ENCODE results near the gene IKZF1.

Gene IKZF1

GRCh38 chr7:50347693-50348092 is 43.2 kb downstream of the IKZF1 start:
- Histone ChIP-seq H3K27ac (ENCODE audit: poor library complexity, severe bottlenecking) (no peak overlapping the region), H3K27me3 (ENCODE audit: insufficient read depth, poor library complexity, severe bottlenecking) (peaks cover 18% of the 10 kb centered on the region), H3K9me3 (ENCODE audit: severe bottlenecking) (no peaks in the 10 kb centered on the region), H3K4me3 (ENCODE audit: severe bottlenecking) (no peak overlapping the region), H3K36me3 (ENCODE audit: low read depth) (no peaks in the 10 kb centered on the region), H3K4me1 (ENCODE audit: insufficient read depth, poor library complexity, severe bottlenecking) (no peaks in the 10 kb centered on the region)
- ATAC-seq (ENCODE audit: low read depth) = no peak
- no peak for TF ChIP-seq CTCF (IDR thresholded peaks at IDR 0.05; ENCODE audit: poor library complexity, severe bottlenecking)
- DNase-seq (ENCODE audit: low spot score) = no peak

GRCh38 chr7:50348469-50349162 is 44.1 kb downstream of the IKZF1 start:
- ATAC-seq (ENCODE audit: low read depth) = no peak
- no peak for DNase-seq (ENCODE audit: low spot score)
- TF ChIP-seq CTCF (IDR thresholded peaks at IDR 0.05; ENCODE audit: poor library complexity, severe bottlenecking) = no peak
- Histone ChIP-seq H3K27me3 (ENCODE audit: insufficient read depth, poor library complexity, severe bottlenecking) (peaks cover 18% of the 10 kb centered on the region), H3K4me1 (ENCODE audit: insufficient read depth, poor library complexity, severe bottlenecking) (no peaks in the 10 kb centered on the region), H3K36me3 (ENCODE audit: low read depth) (no peaks in the 10 kb centered on the region), H3K27ac (ENCODE audit: poor library complexity, severe bottlenecking) (no peak overlapping the region), H3K9me3 (ENCODE audit: severe bottlenecking) (no peaks in the 10 kb centered on the region), H3K4me3 (ENCODE audit: severe bottlenecking) (no peak overlapping the region)

- H3K4me3 ChIP-seq (ENCODE audit: severe bottlenecking) = no peak overlapping the region
- no peak for ATAC-seq (ENCODE audit: low read depth)
- no peak for DNase-seq (ENCODE audit: low spot score)
- H3K4me1 ChIP-seq (ENCODE audit: insufficient read depth, poor library complexity, severe bottlenecking) = no peaks in the 10 kb centered on the region
- H3K27ac ChIP-seq (ENCODE audit: poor library complexity, severe bottlenecking) = no peak overlapping the region
- peaks cover 18% of the 10 kb centered on the region for H3K27me3 ChIP-seq (ENCODE audit: insufficient read depth, poor library complexity, severe bottlenecking)
- TF ChIP-seq CTCF (IDR thresholded peaks at IDR 0.05; ENCODE audit: poor library complexity, severe bottlenecking) = no peak
- no peaks in the 10 kb centered on the region for H3K9me3 ChIP-seq (ENCODE audit: severe bottlenecking)
- no peaks in the 10 kb centered on the region for H3K36me3 ChIP-seq (ENCODE audit: low read depth)
Measured at GRCh38 chr7:50349399-50349798, 44.9 kb downstream of the IKZF1 start.

- Histone ChIP-seq H3K4me3 (ENCODE audit: severe bottlenecking) (no peak overlapping the region), H3K27me3 (ENCODE audit: insufficient read depth, poor library complexity, severe bottlenecking) (peaks cover 18% of the 10 kb centered on the region), H3K36me3 (ENCODE audit: low read depth) (no peaks in the 10 kb centered on the region), H3K9me3 (ENCODE audit: severe bottlenecking) (no peaks in the 10 kb centered on the region), H3K4me1 (ENCODE audit: insufficient read depth, poor library complexity, severe bottlenecking) (no peaks in the 10 kb centered on the region), H3K27ac (ENCODE audit: poor library complexity, severe bottlenecking) (no peak overlapping the region)
- DNase-seq (ENCODE audit: low spot score) (no peak), ATAC-seq (ENCODE audit: low read depth) (no peak)
- no peak for TF ChIP-seq CTCF (IDR thresholded peaks at IDR 0.05; ENCODE audit: poor library complexity, severe bottlenecking)
Measured at GRCh38 chr7:50349963-50350944, 45.7 kb downstream of the IKZF1 start.
